HG02981 (cell line): ENCODE data around the gene RBM20.
"Not testable (repeated sequence)": the region's sequence is repeated elsewhere in the genome, so short reads cannot be mapped to it uniquely, and the experiment has no call there.

Source experiments
- ATAC-seq: cut with Tn5 transposase; IDR thresholded peaks from one replicate; pipeline ENCODE4 v1.9.1; 2021; ENCODE audit warnings: mild to moderate bottlenecking, moderate library complexity; ENCODE audit not compliant: unreplicated experiment

Gene RBM20

DNA sequence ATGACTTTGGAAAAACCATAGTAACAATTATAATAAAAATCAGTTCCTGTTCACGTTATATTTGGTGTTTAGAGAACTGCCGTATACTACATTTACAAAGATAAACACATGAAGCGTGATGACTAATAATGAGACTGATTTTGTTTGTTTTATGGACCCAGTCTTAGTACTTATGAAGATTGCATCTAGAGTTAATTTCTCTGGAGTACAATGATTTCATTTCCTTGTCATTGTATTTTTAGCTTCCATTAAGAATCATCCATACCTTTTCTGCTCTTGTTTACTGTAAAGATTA, 2.9 kb downstream of the RBM20 start:
- no peak for ATAC-seq

DNA sequence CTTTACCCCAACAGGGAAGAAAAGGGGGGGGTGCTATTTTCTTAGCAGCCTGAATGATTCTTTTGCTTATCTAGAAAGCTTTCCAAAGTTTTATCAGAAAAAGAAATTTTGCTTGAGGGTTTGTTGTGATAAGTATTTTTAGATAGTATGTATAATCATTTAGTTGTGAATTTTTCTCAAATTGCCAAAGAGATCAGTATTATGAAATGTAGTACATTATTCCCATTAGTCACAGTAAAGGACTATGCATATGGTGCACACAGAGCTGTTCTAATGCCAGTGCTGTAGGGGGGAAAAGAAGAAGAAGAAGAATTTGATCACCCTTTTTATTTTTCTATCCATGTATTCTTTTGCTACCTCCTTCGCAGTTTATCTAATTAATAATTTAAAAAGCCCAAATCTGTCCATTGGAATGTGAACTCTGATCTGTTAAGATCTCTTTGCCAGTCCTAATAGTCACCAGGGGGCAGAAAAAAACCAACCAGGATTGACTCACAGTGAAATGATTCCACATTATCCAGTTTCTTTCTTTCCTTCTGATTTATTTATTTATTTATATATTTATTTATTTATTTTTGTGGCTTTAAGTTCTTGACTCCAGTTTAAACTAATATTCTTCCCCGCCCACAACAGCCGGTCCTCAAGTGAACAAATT, 4.7 kb downstream of the RBM20 start:
- ATAC-seq, result no peak

DNA sequence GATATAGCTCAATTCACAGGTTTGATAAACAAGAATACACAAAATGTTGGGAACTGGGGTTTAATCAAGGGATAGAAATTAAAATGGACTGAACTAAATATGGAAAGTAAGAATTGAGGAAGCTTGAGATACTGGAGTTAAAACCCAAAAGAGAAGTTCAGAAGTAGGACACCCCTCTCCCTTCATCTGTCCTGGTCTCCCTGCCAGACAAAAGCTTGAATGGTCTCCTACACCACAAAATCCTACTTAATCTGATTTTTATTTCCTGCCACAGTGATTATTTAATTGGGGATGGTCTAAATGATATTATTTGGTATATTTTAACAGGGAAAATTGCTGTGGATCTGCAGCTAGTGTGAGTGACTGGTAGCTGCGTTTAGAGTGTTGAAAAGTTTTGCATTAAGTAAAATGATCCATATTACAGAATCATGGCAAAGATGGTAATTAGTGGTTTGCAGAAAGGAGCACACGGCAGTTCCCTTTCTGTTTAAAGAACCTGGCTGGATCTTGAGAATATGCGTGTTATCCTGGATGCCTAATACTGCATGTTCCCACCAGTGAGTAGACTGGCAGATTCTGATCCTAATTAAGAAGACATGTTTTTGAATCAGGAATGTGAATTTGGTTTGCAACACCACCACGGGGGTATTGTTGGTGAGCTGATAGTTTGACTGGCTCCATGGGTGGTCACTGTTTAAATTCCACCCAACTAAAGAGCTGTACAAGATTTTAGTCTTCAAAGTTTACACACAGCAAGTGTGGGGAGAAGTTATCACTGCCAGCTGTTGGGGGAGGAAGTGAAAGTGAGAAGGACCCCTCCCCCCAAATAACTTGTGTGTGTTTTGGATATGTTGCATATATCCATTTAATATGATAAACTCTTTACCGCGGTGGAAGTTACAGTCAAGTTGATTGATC, 5.5 kb downstream of the RBM20 start:
- ATAC-seq, result no peak

DNA sequence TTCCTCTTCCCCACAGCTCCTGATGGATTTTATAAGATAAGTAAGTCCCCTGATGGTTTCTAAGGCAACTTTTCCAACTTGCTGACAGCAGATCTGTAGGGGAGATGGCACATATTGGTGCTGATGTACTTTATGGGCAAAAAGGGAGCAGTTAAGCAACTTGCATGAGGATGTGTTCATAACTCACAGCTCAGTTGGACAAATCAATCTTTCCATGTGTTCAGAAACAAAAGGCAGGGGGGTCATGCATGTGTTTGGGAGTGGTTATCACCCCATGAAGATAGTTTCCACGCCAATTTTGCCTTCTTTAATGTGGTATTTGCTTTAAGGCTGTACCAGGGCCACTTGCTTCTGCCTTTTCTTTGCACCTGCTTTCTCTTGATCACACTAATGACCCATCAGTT, 6.1 kb downstream of the RBM20 start:
- no peak for ATAC-seq

DNA sequence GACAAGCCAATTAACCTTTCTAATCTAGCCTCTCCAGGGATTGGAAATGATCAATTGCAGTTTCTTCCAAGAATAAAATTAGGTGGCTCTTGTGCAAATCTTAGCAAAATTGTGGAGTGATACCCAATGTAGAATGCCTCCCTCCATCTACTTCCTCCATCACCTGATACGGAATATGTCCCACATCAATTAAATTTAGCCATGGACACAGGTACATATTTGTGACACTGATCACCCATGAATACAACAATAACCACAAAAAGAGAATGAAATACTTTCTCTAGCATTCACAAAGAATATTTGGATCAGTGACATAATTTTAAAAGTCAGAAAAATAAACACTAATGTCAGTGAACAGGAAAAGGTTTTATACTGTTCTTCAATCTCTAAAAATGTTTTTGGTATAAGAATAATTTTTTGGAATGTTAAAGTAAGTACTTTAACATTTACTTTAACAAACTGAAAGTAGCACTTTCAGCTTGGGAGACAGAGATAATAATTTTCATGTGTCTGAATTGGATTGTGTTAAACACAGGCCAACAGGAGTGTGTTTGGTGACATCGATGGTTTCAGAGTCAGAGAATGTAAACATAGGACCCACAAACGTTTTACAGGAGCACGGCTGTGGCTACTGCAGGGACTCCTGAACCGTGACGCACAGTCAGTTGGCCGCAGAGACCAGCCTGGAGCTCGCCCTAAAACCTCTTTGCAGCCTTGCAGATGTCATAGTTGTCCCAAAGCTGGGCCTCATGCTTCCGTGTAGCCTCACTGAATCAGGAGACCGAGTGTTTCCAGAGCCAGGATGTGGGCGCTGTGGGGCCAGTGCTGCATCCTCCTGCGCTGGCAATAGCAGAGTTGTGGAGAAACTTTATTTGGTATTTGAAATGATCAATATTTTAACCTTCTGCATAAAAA, 7.2 kb downstream of the RBM20 start:
- peak; percentile 81 for ATAC-seq

DNA sequence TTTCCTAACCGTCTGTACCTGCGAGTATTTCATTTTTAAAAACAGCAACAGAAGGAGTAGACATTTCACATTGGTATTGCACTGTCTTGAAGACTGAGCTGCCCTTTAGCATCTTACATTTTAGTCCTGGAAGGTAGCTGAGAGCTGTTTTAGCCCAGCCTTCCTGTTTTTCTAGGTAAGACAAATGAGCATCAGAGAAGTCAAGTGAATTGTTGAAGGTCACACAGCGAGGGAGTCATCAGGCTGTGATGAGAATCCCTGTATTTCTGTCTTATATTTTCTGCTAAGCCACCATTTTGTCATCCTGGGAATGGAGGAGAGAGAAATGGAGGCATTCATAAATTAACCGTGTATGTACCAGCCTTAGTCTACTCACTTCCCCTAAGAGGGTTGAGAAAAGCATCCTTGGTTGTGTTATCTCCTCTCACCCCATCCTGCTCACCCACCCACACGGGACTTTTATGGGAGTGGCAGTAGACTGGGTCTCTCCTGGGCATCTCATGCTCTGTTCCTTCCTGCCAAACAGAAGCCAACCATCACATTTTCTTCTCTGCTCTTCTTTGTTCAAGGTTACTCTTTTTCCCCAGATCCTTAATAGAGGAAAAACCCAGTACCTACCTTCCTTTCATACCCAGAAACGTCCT, 8.5 kb downstream of the RBM20 start:
- no peak for ATAC-seq

DNA sequence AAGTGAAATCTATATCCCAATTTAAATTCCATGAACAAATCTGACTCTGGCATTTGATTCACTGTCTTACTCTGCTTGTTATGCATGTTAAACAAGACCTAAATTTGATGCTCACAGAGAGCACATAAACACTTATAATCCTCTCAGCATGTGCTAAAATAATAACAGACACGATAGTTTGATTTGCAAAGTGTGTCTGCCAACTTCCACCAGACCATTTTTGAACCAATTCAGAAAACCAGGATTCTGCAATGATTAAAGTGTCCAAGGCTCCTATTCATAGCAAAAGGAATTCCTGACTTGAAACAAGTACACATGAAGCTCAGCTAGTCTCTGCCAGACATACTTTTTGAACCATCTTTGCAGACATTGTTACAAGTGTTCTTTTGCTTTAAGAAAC, 11.2 kb downstream of the RBM20 start:
- ATAC-seq, result no peak

DNA sequence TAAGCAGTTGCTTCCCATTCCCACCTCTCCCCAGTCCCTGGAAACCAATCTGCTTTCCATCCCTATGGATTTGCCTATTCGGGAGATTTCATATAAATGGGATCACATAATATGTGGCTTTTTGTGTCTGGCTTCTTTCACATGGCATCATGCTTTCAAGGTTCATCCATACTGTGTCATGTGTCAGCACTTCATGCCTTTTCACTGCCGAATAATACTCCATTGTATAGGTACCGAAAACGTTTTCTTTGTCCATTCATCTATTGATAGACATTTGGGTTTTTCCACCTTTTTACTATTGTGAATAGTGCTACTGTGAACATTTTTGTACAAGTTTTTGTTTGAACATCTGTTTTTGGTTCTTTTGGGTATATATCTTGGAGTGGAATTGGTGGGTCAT, 12.5 kb downstream of the RBM20 start:
- no peak for ATAC-seq

DNA sequence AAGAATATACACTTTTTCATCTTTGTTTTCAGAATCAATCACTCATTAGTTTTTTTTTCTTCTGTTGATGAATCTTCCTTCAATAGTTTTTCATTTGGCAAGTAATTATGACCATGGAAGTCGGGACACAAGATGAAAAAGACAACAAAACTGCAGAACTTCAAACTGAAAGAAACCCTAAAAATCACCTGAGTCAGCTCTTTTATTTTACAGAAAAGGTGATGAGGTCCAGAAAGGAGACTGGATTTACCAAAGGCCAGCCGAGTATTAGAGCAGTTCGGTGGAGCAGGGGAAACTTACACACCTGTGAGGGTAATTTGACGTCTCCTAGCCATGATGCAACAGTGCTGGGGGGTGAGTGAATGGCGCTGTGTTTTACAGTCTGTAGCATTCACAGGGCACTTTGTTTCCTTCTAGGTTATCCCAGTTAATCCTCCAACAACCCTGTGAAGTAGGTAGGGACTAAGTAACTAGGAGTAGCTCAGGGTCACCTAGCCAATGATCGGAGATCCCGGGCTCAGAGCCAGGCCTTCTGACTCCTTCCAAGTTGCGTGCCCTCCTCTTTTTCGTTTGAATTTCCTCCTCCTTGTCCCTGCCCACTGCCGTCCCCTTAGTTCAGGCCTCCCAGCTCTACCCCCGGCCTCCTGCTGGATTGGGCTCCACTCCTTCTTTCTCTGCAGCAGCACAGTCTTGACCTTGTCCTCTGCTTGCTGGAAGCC, 14.0 kb downstream of the RBM20 start:
- no peak for ATAC-seq

DNA sequence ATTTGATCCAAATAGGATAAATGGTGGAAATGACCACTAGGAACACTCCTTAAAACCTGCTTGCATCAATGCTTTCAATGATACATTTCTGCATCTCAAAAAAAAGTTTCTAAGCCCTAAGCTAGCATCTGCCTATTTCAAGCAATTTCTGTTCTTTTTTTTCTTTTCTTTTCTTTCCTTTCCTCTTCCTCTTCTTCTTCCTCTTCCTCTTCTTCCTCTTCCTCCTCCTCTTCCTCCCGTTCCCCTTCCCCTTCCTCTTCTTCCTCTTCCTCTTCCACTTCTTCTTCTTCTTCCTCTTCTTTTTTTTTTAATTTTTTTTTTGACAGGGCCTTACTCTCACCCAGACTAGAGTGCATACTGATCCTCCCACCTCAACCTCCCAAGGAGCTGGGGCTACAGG, 15.4 kb downstream of the RBM20 start:
- ATAC-seq, result no peak

DNA sequence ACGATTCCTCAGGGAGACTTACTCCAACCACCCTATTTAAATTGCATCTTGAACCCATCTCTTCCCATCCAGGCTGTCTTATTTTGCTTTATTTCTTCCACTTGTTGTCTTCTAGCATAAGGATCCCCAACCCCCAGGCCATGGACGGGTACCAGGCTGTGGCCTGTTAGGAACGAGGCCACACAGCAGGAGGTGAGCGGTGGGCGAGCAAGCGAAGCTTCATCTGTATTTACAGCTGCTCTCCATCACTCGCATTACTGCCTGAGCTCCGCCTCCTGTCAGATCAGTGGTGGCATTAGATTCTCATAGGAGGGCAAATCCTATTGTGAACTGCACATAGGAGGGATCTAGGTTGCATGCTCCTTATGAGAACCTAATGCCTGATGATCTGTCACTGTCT, 16.2 kb downstream of the RBM20 start:
- not testable (repeated sequence) for ATAC-seq

DNA sequence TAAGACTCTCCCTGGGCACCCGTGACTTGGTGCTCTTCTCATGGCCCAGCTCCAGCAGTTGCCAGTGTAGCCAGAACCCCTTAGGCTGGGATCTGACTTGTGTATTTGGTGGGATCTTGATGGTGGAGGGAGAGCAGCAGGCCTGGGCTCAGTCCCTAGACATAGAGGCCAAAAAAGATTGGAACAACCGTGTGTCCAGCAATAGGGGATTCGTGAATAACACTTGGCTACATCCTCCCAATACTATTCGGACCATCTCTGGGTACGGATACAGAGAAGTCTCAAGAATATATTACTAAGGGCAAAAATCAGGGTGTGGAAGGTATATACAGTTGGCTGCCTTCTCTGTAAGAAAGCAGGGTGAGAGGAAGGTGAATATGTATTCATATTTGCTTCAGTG, 17.2 kb downstream of the RBM20 start:
- ATAC-seq, result no peak

DNA sequence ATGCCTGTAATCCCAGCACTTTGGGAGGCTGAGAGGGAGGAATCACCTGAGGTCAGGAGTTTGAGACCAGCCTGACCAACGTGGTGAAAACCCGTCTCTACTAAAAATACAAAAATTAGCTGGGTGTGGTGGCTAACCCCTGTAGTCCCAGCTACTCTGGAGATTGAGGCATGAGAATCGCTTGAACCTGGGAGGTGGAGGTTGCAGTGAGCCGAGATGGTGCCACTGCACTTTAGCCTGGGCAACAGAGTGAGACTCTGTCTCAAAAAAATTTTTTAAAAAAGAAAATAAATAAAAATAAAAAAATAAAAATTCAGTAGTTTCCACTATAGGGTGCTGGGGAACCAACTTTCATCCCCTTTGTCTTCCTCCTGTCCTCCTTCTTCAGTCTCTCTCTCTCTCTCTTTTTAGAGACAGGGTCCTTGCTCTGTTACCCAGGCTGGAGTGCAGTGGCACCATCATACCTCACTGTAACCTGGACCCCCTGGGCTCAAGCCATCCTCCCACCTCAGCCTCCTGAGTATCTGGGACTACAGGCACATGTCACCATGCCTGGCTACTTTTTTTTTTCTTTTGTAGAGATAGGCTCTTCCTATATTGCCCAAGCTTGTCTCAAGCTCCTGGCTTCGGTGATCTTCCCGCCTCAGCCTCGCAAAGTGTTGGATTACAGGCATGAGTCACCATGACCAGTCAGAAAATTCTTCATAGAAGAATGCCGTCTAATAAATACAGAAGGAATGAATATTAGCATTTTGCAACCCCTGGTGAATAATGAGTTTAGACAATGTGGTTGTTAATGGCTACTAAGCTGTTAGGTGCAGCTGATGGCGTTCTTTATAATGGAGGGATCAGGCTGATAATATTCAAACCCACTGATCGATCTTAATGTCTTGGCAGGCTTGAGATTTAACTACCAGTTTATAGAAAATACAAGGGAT, 20.6 kb downstream of the RBM20 start:
- ATAC-seq, result no peak

DNA sequence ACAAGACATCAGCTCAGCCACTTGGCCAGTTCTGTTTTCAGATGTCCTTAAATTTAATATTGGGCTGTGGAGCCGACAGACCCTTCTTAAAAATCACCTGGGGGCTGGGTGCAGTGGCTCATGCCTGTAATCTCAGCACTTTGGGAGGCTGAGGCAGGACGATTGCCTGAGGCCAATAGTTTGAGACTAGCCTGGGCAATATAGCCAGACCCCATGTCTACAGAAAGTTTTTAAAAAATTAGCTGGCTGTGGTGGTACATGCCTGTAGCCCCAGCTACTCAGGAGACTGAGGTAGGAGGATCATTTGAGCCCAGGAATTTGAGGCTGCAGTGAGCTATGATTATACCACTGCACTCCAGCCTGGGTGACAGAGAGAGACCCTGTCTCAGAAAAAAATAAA, 22.1 kb downstream of the RBM20 start:
- not testable (repeated sequence) for ATAC-seq

DNA sequence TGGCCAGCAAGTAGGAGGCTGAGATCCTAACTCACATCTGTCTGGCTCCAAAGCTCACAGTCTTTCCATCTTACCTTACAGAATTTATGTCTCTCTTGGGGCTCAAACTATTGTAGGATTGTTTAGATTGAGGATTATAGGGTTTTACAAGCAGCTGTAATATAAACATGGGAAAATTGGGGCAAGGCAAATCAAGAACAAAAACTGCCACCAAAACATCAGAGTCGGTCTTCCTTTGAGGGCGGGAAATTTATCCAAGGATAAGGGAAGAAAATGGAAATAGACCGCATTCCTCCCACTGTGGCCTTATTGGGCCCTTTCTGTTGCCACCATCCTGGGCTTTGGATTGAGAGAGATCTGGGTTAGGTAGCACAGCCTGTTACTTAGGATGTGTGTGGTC, 22.5 kb downstream of the RBM20 start:
- ATAC-seq, result no peak

DNA sequence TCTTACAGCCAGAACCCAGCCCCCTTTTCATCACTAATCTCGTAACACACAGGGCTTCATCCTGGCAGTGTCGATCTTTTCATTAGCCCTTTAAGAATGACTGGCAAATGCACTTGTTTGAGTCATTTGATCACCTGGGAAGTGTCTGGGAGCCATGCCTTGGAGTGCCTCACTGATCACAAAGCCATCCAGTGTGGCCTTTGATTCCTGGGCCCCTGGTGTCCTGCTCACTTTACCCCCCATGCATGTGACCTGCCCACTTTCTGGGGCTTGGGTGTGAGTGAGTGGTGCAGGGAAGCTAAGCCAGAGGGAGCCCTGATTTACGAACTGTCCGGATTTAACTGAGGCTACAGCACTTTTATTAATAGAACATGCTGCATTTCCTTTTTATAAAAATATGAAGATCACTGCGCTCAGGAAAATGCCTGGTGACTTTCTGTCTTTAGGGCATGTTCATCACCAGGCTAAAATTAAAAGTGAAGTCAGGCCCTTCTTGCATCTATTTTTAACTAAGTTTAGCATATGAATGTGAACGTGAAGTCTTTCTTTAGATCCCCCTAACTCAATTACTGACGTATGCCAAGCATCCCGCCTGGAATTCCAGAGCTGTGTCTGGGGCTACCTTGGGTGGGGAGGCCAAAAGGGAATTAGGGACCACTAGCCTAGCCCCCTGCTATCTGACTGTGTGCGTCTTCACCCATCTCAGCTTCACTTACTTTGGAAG, 23.6 kb downstream of the RBM20 start:
- no peak for ATAC-seq

DNA sequence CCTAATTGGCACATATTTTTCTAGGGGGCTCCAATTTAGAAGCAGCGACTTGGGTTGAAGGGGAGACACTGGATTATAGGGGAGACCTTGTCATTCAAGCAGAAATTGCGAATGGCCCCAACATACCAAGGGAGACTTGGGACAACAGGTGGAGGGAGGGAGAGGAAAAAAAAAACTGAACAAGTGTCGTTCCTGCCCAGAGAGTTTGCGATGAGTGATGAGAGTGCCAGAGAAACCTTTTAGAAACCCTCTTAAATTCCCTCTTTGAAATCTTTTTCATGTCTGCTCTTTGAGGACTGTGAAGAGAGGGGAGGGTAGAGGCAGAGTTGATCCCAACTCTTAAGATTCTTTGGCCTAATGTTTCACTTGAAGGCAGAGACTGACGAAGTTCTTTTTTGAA, 24.3 kb downstream of the RBM20 start:
- ATAC-seq, result no peak

DNA sequence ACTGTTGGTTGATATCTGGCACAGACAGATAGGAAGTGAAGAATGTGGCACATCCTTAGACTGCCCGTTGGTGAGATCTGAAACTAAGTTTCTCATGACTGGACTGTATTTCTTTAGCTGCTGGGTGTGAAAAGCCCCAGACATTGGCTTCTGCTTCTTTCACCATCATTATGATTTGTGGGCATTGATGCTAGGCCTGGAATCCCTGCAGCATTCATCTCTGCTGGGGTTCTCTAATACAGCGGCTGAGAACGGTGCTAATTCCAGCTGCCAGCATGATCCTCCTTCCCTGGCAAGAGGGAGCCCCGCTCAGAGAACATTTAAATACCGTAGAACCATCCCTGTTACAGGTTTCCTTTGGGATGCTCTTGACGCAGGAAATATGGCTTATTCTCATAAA, 26.2 kb downstream of the RBM20 start:
- ATAC-seq, result no peak
